Prostate gland (tissue), 2 donors: ENCODE measurements around the gene BBIP1. TPM values are rescaled to one million over a fixed set of nuclear protein-coding genes. Genes with fewer than 3 reads are reported as not detected.
A peak's percentile ranks its signal among the peaks of the same experiment; 100 is the strongest.
"Not testable (repeated sequence)": the region's sequence is repeated elsewhere in the genome, so short reads cannot be mapped to it uniquely, and the experiment has no call there.

Experiments
- DNase-seq: peaks from one replicate; pipeline ENCODE4 v3.0.0-alpha.2; 2019; ENCODE audit warnings: low spot score
- H3K27ac ChIP-seq, 2 donors: fragments of 200-600 bp; sonication (generic); 2 replicates each; pipeline ENCODE4 v1.5.1; 2017 to 2019
- H3K27me3 ChIP-seq: fragments of 200-600 bp; sonication (generic); replicated peaks from 2 replicates; pipeline ENCODE4 v1.5.1; 2019; ENCODE audit not compliant: insufficient read depth
- H3K36me3 ChIP-seq, 2 donors: fragments of 200-600 bp; sonication (generic); 1 replicate in 1 of 2; 2 replicates in 1 of 2; pipeline versions ENCODE4 v1.5.1 to v1.8.1; 2017 to 2019
- H3K4me1 ChIP-seq: fragments of 200-600 bp; sonication (generic); replicated peaks from 2 replicates; pipeline ENCODE4 v1.5.1; 2019
- H3K4me3 ChIP-seq, 2 donors: fragments of 200-600 bp; sonication (generic); 2 replicates each; pipeline ENCODE4 v1.5.1; 2017 to 2019
- H3K9me3 ChIP-seq: fragments of 200-600 bp; sonication (generic); 2 replicates; pipeline ENCODE4 v1.5.1; 2017
- CTCF ChIP-seq, 4 experiments: fragments of 200-600 bp in 2 of 4; fragments of 450-650 bp in 2 of 4; sonication (generic) in 2 of 4; IDR thresholded peaks; 1 replicate in 3 of 4; 2 replicates in 1 of 4; pipeline ENCODE4 v1.5.1; 2016 to 2019; ENCODE audit warnings: antibody characterized with exemption in 4 of 4, mild to moderate bottlenecking in 2 of 4, moderate library complexity in 2 of 4
- POLR2A ChIP-seq: fragments of 450-650 bp; IDR thresholded peaks from one replicate; pipeline ENCODE4 v1.6.1; 2016; ENCODE audit warnings: antibody characterized with exemption, mild to moderate bottlenecking
- POLR2AphosphoS5 ChIP-seq: sonication (generic); formaldehyde crosslinking; IDR thresholded peaks from one replicate; pipeline ENCODE4 v1.6.1; 2017; ENCODE audit warnings: antibody characterized with exemption
- WGBS: methylation state at CpG from one replicate; pipeline ENCODE4 v1.1.5; 2018; 5-methylcytosine and 5-hydroxymethylcytosine counted together
- intact Hi-C: fragments of 100-400 bp; cut with DNase I; formaldehyde crosslinking; loops from one replicate; pipeline ENCODE4 v1.14.2; 2022
- total RNA-seq, 2 donors: library from RNA; depleted of rRNA; stranded (reverse); fragments of >200 nt; gene quantifications; one replicate each; pipeline ENCODE4 v1.1.0, GENCODE V29; 2016

The BBIP1 gene
- total RNA-seq, 2 donors from 2014 or later, result 18.8 to 20.9 TPM

DNA sequence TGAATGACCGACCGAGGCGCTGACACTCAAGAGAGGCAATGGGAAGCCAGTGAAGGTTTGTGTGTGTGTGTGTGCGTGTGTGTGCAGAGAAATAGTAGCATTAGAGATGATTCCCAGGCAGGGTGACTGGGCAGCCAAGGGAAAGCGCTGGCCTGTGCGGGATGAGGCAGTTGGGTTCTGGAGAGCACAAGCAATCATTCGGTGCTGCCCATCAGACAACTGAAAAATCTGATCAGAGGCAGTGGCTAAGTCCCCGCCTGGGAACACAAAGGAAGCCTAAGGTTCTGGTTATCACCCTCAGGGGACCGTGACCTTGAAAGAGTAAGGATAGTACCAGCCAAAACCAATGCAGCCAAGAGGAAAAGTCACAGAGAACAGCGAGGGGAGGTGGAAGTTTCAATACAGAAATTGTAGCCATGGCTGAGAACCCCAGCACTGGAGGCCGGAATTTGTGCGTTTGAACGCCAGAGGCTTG is 48.1 kb downstream of the BBIP1 start:
- H3K9me3 ChIP-seq, result no peaks in the 10 kb centered on the region
- 62% methylated on average over 13 of the region's 13 CpGs for WGBS
- H3K36me3 ChIP-seq, result no peaks in the 10 kb centered on the region
- H3K4me1 ChIP-seq, result peaks cover 13% of the 10 kb centered on the region
- DNase-seq, result no peak
- peak overlapping the region; percentile 93 to 99 for H3K4me3 ChIP-seq
- TF ChIP-seq POLR2A, result no peak
- TF ChIP-seq POLR2AphosphoS5, result no peak
- TF ChIP-seq CTCF (IDR thresholded peaks at IDR 0.05), result no peak
- no peaks in the 10 kb centered on the region for H3K27me3 ChIP-seq
- peak overlapping the region; percentile 99 to 100 for H3K27ac ChIP-seq
- intact Hi-C loops, result loop anchor here (5.0 kb wide), 3 partner anchors 34 to 69 kb away; no protein-coding TSS in a partner anchor

DNA sequence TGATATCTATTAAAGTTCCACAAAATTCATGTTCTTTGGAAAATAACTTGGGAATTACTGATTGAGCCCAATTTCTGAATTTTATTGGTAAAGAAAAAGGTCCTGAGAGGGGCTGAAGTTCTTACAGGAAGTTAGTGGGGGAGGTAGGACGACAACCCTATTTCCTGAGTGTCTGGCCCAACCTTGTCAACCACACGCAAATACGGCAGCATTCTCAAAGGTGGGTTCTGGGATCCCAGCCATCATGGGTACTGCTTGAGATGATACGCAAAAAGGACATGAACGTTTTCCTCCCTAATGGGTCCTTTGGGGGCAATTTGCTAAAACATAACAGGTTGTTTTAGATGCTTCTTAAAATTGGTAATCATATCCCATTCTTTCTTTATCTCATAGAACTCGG is 50.0 kb downstream of the BBIP1 start:
- intact Hi-C loops, result no loop called here

DNA sequence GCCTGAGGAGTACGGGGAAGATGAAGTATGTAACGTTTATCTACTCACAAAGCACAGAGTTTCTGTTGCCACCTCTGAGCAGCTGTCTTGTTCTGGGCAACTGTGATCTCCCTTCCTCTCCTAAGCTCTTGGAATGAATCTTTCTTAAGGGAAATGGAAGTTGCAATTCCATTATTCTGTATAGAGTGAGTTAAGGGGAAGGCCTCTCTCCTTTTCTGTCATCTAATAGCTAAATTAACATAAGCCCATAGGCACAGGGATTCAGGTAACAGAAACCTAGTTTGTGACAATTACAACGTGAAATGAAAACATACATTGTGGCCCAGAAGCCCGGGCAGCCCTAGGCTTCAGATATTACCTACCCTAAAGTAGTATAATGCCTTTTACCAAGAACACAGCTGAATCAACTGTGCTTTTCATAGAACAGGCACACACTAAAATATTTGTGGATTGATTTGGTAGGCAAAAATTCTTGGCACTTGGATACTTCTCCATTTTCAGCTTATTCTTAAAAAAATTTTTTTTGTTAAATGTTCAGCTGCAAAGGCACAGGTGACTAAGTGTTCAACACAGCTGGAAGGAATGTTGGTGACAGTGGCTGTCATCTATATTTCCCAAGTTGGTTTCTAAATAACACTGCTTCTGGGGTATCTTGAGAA is 51.0 kb downstream of the BBIP1 start:
- Histone ChIP-seq H3K9me3 (no peaks in the 10 kb centered on the region), H3K27ac (no peak overlapping the region), H3K4me1 (peaks cover 7% of the 10 kb centered on the region), H3K4me3 (no peak overlapping the region), H3K36me3 (no peaks in the 10 kb centered on the region), H3K27me3 (no peaks in the 10 kb centered on the region)
- no peak for TF ChIP-seq POLR2A
- no peak for TF ChIP-seq CTCF (IDR thresholded peaks at IDR 0.05)
- no peak for DNase-seq
- 69% methylated on average over 4 of the region's 4 CpGs for whole genome bisulfite sequencing
- intact Hi-C loops, result no loop called here

More for the DNA sequence above, 50.0 kb downstream of the BBIP1 start:
- no peaks in the 10 kb centered on the region for H3K9me3 ChIP-seq
- H3K27ac ChIP-seq, result no peak overlapping the region
- H3K36me3 ChIP-seq, result no peaks in the 10 kb centered on the region
- 90% methylated on average over 6 of the region's 6 CpGs for WGBS
- H3K4me3 ChIP-seq, result no peak overlapping the region
- TF ChIP-seq CTCF (IDR thresholded peaks at IDR 0.05) (no peak), POLR2AphosphoS5 (no peak), POLR2A (no peak)
- H3K27me3 ChIP-seq, result no peaks in the 10 kb centered on the region
- peaks cover 7% of the 10 kb centered on the region for H3K4me1 ChIP-seq
- no peak for DNase-seq

DNA sequence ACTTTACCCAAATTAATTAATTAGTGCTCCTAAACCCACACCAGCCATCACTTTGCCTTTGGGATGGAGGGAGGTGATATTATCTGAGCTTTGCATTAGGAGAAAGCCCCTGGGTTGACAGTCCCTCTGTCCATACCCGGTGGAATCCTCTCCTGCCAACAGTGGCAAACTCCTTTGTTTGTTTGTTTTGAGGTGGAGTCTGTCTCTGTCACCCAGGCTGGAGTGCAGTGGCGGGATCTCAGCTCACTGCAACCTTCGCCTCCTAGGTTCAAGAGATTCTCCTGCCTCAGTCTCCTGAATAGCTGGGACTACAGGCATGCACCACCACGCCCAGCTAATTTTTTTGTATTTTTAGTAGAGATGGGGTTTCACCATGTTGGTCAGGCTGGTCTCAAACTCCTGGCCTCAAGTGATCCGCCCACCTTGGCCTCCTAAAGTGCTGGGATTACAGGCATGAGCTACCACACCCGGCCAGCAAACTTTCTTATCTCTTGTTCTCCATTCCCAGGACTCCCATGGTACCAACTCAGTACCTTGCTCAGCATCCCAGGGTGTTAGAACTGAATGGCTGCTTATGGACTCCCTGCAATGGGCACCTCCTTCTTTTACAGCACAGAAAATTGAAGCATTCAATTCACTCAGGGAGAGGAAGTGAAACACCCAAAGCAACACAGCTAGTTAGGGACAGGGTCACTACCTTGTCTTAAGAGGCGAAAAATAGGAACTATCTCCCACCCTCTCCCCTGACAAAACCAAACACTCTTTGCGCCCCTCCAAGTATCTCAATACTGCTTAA is 51.8 kb downstream of the BBIP1 start:
- H3K4me1 ChIP-seq, result not testable (repeated sequence)

DNA sequence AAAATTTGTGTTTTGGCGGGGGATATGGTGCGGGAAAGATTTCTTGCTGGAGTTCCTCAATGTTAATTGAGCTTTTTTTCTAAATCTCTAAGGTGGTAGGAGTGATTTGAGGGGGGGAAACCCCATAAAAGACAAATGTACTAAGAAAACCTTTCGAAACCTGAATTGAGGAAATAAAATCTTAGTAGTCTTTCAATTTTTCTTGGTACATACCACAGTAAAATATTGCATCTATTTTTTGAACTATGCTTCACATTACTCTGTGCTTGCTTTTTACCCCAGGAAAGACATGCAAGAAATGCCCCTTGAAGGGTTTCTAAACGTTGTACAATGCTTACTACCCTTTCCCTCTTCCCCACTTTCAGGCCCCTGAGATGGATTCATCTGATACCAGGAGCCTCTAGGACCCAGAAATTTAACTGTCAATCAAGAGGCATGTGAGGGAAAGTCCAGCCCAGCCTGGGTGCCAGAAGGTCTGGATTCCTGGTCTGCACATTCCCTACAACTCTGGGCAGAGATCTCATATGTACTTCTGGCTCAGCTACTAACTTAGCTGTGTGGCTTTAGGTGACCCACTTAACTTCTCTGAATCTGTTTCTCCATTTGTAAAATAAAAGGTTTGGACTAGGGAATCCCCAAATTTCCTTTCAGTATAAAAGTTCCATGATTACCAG is 53.0 kb downstream of the BBIP1 start:
- WGBS, result 40% methylated on average over 4 of the region's 4 CpGs
- intact Hi-C loops, result no loop called here
- TF ChIP-seq POLR2A, result no peak
- no peaks in the 10 kb centered on the region for H3K9me3 ChIP-seq
- H3K36me3 ChIP-seq, result no peaks in the 10 kb centered on the region
- H3K4me3 ChIP-seq, result no peak overlapping the region
- H3K27ac ChIP-seq, result peak overlapping the region; percentile 72 to 74
- H3K4me1 ChIP-seq, result peaks cover 4% of the 10 kb centered on the region
- DNase-seq, result no peak
- no peaks in the 10 kb centered on the region for H3K27me3 ChIP-seq

More for the DNA sequence above, 51.8 kb downstream of the BBIP1 start:
- H3K9me3 ChIP-seq, H3K4me3 ChIP-seq, H3K27ac ChIP-seq, H3K27me3 ChIP-seq, DNase-seq, intact Hi-C loops, H3K36me3 ChIP-seq: not testable (repeated sequence)
- WGBS, result 82% methylated on average over 8 of the region's 8 CpGs
